Activated B cell treated with CpG ODN at 0.5 μM for 24 hours (primary cell): Measurements from ENCODE around the gene MACROH2A1. TPM values are rescaled to one million over a fixed set of nuclear protein-coding genes. Genes with fewer than 3 reads are reported as not detected.

ENCODE experiments used
- ATAC-seq: fragments of 200-7000 bp; cut with Tn5 transposase; one replicate; pipeline ENCODE4 v1.10.0; 2021; ENCODE audit warnings: low read depth, mild to moderate bottlenecking, moderate library complexity
- CTCF ChIA-PET: fragments of 350-600 bp; sonication (Branson Sonifier 250); formaldehyde crosslinking; loops from one replicate; lab custom pipeline; 2021; ENCODE audit warnings: antibody characterized with exemption; lab: Charles Lee
- POLR2A ChIA-PET: fragments of 350-600 bp; sonication (Branson Sonifier 250); formaldehyde crosslinking; loops from one replicate; lab custom pipeline; 2021; ENCODE audit warnings: antibody characterized with exemption; lab: Charles Lee
- DNase-seq: peaks from one replicate; pipeline ENCODE4 v3.0.0; 2022
- H3K27ac Mint-ChIP-seq: one replicate; pipeline ENCODE4 v1.8.0; 2020; ENCODE audit warnings: mixed read lengths
- H3K27me3 Mint-ChIP-seq: one replicate; pipeline ENCODE4 v1.8.0; 2021; ENCODE audit warnings: mixed read lengths
- H3K36me3 Mint-ChIP-seq: one replicate; pipeline ENCODE4 v1.8.0; 2021; ENCODE audit warnings: low read depth, mixed read lengths
- H3K4me1 Mint-ChIP-seq: one replicate; pipeline ENCODE4 v1.8.0; 2021; ENCODE audit warnings: mixed read lengths
- H3K4me3 Mint-ChIP-seq: one replicate; pipeline ENCODE4 v1.8.0; 2020; ENCODE audit warnings: mild to moderate bottlenecking, mixed read lengths
- H3K9me3 Mint-ChIP-seq: one replicate; pipeline ENCODE4 v1.8.0; 2020; ENCODE audit warnings: mixed read lengths
- CTCF ChIP-seq: fragments of 200-600 bp; IDR thresholded peaks from one replicate; pipeline ENCODE4 v1.8.0; 2022; ENCODE audit warnings: antibody characterized with exemption, mild to moderate bottlenecking
- intact Hi-C: fragments of 100-400 bp; cut with micrococcal nuclease; formaldehyde crosslinking; loops from one replicate; pipeline ENCODE4 v1.15.1; 2024
- total RNA-seq: library from RNA; stranded (reverse); gene quantifications from 2 replicates; pipeline ENCODE4 v1.2.3, GENCODE V29; 2022

The MACROH2A1 gene
- total RNA-seq, 1 donor from 2014 or later = 125 TPM

DNA sequence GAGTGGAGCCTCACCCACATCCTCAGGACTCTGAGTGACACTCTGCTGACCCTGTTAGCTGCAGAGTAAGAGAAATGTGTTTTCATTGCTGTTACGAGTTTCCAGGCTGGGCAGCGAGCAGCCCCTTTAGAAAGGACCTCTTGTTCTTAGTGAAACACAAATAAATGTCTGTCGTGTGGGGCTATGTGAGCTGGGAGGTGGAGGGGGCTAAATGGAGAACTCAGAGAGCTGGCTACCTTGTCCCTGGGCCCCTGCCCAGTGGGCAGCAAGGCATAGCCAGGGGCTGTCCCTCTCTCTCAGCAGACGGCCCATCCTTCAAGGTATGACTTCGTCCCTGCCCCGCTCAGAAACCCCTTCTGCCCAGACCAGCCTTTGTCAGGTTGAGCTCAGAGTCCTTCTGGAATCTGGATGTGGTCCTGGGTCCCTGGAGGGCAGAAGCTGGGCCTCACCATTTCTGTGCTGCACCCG, 38.0 kb upstream of the MACROH2A1 start:
- no peaks in the 10 kb centered on the region for H3K36me3 Mint-ChIP-seq
- H3K27ac Mint-ChIP-seq = no peak overlapping the region
- DNase-seq (no peak), ATAC-seq (no peak)
- H3K9me3 Mint-ChIP-seq = no peaks in the 10 kb centered on the region
- peaks cover 6% of the 10 kb centered on the region for H3K27me3 Mint-ChIP-seq
- intact Hi-C loops = no loop called here
- H3K4me3 Mint-ChIP-seq = no peak overlapping the region
- peaks cover 17% of the 10 kb centered on the region for H3K4me1 Mint-ChIP-seq
- POLR2A ChIA-PET = no interaction called here
- no peak for TF ChIP-seq CTCF
- CTCF ChIA-PET = interaction anchor here (3.7 kb wide), 1 partner anchor 11 kb away, joined by 16 read pairs; no protein-coding TSS in a partner anchor

DNA sequence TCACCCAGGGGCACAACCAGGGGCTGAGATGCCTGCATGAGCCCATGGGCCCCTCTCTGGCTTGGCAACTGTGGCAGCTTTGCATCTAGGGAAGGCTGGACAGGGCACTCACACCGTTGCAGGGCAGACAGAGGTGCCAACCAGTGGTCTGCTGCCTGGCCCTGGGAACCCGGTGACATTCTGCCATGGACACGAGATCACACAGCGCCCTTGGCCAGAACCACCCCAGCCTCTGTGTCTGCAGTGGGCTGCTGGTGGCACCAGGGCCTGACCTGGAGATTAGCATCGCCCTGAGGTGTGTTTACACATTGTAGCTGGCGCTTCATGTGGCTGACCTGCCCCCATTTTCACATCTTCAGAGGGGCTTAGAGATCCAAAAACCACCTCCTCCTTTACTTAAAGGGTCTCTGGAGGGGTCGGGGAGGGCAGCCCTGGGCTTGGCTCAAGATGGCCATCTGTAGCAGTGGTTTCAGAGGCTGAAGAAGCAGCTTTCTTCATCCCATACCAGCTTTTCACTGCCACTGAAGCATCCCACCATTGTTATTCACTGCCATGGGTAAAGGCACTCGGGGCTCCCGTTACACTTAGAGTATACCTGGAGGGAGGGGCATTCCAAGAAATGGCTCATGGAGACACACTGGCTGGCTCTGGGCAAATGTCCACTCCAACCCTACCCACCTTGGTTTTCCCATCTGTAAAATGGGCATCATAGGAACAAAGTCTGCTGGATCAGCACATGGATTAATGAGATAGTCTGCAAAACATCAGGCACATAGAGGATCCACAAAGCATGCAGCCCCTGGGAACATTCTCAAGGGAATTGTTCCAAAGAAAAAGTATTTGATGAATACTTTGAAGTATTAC, 36.7 kb upstream of the MACROH2A1 start:
- intact Hi-C loops = no loop called here
- peaks cover 13% of the 10 kb centered on the region for H3K4me1 Mint-ChIP-seq
- H3K27ac Mint-ChIP-seq = no peak overlapping the region
- H3K36me3 Mint-ChIP-seq = no peaks in the 10 kb centered on the region
- ATAC-seq (no peak), DNase-seq (no peak)
- H3K4me3 Mint-ChIP-seq = no peak overlapping the region
- no peak for TF ChIP-seq CTCF
- peaks cover 4% of the 10 kb centered on the region for H3K27me3 Mint-ChIP-seq
- H3K9me3 Mint-ChIP-seq = no peaks in the 10 kb centered on the region
- ChIA-PET POLR2A (no interaction called here), CTCF (interaction anchor here (3.7 kb wide), 1 partner anchor 10 kb away, joined by 16 read pairs; no protein-coding TSS in a partner anchor)

DNA sequence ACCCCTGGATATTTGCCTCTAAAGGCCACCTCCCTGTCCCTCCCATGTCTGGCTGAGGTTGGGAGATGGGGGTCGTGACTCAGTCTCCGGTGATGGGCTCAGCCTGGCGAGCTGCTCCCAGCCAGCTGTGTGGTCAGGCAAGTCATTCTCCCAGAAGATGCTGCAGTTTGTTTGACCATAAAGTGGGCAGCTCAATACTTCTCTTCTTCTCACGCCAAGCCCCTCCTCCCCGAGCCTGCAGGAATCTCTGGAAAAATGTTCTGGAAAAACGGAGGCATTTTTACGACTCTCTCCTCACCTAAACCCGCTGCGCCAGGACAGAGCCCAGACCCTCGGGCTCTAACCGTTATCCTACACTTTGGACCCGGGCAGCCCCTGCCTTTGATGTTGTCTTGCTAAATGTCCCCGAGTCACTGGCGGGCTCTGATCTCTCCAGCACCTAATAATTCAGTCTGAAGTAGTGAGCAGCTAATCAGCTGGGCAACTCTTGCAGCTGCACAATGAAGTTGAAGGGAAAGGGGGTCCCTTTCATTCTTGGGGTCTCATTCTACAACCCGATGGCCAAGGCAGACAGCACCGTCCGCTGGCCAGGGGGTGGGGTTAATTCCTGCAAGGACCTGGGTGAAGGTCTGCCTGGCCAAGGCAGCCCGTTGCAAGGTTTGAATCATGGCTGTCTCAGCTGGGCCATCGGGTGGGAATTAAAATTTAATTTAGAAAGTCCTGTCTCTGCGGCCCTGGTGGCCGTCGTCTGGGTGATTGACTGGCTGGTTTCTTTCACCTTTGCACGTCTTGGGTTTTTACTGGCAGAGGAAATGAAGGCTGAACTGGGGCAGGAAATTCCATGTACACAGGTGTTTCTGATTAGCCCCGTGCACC, 35.8 kb upstream of the MACROH2A1 start:
- DNase-seq (no peak), ATAC-seq (no peak)
- intact Hi-C loops = no loop called here
- Mint-ChIP-seq H3K4me1 (peaks cover 13% of the 10 kb centered on the region), H3K9me3 (no peaks in the 10 kb centered on the region), H3K36me3 (no peaks in the 10 kb centered on the region), H3K27ac (no peak overlapping the region), H3K4me3 (no peak overlapping the region), H3K27me3 (peaks cover 4% of the 10 kb centered on the region)
- ChIA-PET POLR2A (no interaction called here), CTCF (no interaction called here)
- TF ChIP-seq CTCF = no peak

DNA sequence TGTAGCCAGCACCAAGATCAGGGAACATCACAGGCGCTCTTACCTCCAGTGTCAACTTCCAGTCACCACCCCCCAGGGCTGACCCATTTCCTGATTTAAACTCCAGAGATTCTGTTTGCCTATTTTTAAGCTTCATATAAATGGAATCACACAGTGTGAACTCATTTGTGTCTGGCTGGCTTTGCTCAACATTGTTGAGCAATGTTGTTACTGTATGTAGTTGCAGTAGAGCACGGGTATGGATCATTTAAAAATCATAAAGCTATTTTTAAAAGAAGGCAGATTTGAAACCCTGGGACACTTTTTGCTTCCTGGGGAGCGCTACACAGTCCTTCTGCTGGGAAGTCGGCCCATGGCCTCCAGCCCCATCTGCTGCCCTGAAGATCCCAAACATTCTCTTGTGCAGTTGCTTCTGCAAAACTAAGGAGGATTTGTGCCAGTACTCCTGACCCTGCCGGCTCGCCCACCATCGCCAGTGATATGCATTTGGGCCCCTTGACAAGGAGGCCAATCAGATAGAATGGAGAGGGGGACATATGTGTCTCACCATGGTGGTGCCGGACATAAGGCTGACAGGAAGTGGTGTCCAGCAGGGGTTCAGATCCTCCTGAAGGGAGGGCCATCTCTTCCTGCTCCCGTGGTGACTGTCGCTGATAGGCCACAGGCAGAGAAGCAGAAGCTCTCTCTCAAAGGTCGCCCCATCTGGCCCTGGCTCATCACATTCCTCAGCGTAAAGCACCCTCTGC, 34.8 kb upstream of the MACROH2A1 start:
- ChIA-PET POLR2A (no interaction called here), CTCF (no interaction called here)
- intact Hi-C loops = no loop called here
- H3K4me1 Mint-ChIP-seq = peaks cover 13% of the 10 kb centered on the region
- H3K27ac Mint-ChIP-seq = no peak overlapping the region
- H3K4me3 Mint-ChIP-seq = no peak overlapping the region
- H3K36me3 Mint-ChIP-seq = no peaks in the 10 kb centered on the region
- no peak for ATAC-seq
- TF ChIP-seq CTCF = no peak
- H3K9me3 Mint-ChIP-seq = peaks cover 2% of the 10 kb centered on the region
- H3K27me3 Mint-ChIP-seq = peaks cover 6% of the 10 kb centered on the region
- DNase-seq = no peak
